Adrenal gland (tissue), 12 donors: ENCODE data around the gene NCOA1. TPM values are rescaled to one million over a fixed set of nuclear protein-coding genes. Genes with fewer than 3 reads are reported as not detected.

ENCODE experiments used
- DNase-seq, 7 donors: peaks; one replicate each; pipeline ENCODE4 v3.0.0-alpha.2; 2019 to 2020
- H3K27ac ChIP-seq, 5 donors: fragments of 200-600 bp; sonication (generic) in 4 of 5; 1 replicate in 3 of 5; 2 replicates in 2 of 5; pipeline versions ENCODE4 v1.5.1 to v1.8.0; 2016 to 2020; ENCODE audit warnings: mild to moderate bottlenecking in 1 of 5
- H3K27me3 ChIP-seq: fragments of 200-600 bp; 2 replicates; pipeline ENCODE4 v1.8.0; 2021
- H3K36me3 ChIP-seq, 2 donors: fragments of 200-600 bp; replicated peaks in 1 of 2; 1 replicate in 1 of 2; 2 replicates in 1 of 2; pipeline versions ENCODE4 v1.5.1 to v1.8.0; 2018 to 2022
- H3K4me1 ChIP-seq, 2 donors: fragments of 200-600 bp; replicated peaks in 1 of 2; 1 replicate in 1 of 2; 2 replicates in 1 of 2; pipeline versions ENCODE4 v1.5.1 to v1.8.0; 2018 to 2021
- H3K4me3 ChIP-seq, 4 donors: fragments of 200-600 bp; sonication (generic) in 3 of 4; one replicate each; pipeline ENCODE4 v1.5.1; 2016 to 2018
- H3K9me3 ChIP-seq, 3 donors: fragments of 200-600 bp; sonication (generic) in 1 of 3; replicated peaks in 1 of 3; 1 replicate in 2 of 3; 2 replicates in 1 of 3; pipeline versions ENCODE4 v1.5.1 to v1.8.0; 2016 to 2021
- CTCF ChIP-seq, 6 experiments: fragments of 450-650 bp in 4 of 6; fragments of 200-600 bp in 2 of 6; sonication (generic) in 1 of 6; IDR thresholded peaks; 1 replicate in 5 of 6; 2 replicates in 1 of 6; pipeline versions ENCODE4 v1.5.1 to v1.8.0; 2016 to 2021; ENCODE audit warnings: antibody characterized with exemption in 6 of 6, mild to moderate bottlenecking in 2 of 6, moderate library complexity in 1 of 6
- POLR2A ChIP-seq, 2 donors: fragments of 450-650 bp; IDR thresholded peaks; one replicate each; pipeline ENCODE4 v1.6.1; 2017; ENCODE audit warnings: antibody characterized with exemption in 2 of 2, mild to moderate bottlenecking in 2 of 2, moderate library complexity in 1 of 2
- WGBS, 4 donors: extraction: QIAGEN DNeasy Blood & Tissue Kit in 2 of 4; methylation state at CpG; one replicate each; pipeline versions ENCODE4 v1.1.5 to v1.1.7; 2013 to 2017; 5-methylcytosine and 5-hydroxymethylcytosine counted together
- intact Hi-C, 2 donors: fragments of 100-400 bp; cut with DNase I; formaldehyde crosslinking; loops; one replicate each; pipeline versions ENCODE4 v1.14.1 to v1.15.0; 2022 to 2023
- polyA plus RNA-seq, 3 donors: library from polyadenylated mRNA; stranded (reverse); fragments of 200-250 nt in 2 of 3; fragments of 350-450 nt in 1 of 3; fragmentation: Illumina TruSeq in 1 of 3; extraction: RNeasy Lipid Tissue Mini Kit (QIAGEN cat#74804) in 1 of 3; gene quantifications; one replicate each; pipeline ENCODE4 v1.2.3, GENCODE V29; 2013 to 2014
- small RNA-seq, 2 donors: library from RNA; depleted of rRNA; stranded (forward); fragments of <200 nt; gene quantifications; one replicate each; pipeline ENCODE3, GENCODE V24; 2016
- total RNA-seq, 9 donors: library from RNA; depleted of rRNA in 4 of 9; stranded (reverse); fragments of >200 nt in 4 of 9; fragments of 120-200 nt in 1 of 9; fragmentation: NEBNext Ultra II Directional in 1 of 9; extraction: Animal tissue kit (Norgen Biotek cat#: 25700) in 1 of 9; gene quantifications; one replicate each; pipeline versions ENCODE4 v1.1.0 to v1.2.4, GENCODE V29; 2013 to 2023
- donor health status: healthy with polysubstance abuse.
- donor health status: Bipolar disorder and iron deficiency.
- donor health status: DM: yes; HTN: yes; CAD: no.
- donor health status: DM: no; HTN: no; CAD: no.
- donor health status: DM: no; HTN: no; CAD: no.
- donor health status: DM: yes; HTN: yes; CAD: no.

The NCOA1 gene
- total and polyA plus RNA-seq, 12 donors: 13.6 to 85.5 (median 43.6) TPM

GRCh38 chr2:24819442-24820174 is 328.6 kb downstream of the NCOA1 start:
- H3K9me3 ChIP-seq: no peaks in the 10 kb centered on the region
- WGBS, 4 donors: 86 to 89% (median 88%) methylated on average over 16 to 21 of the region's 21 CpGs
- intact Hi-C loops: no loop called here
- peaks cover 8 to 20% of the 10 kb centered on the region in 2 donors for H3K4me1 ChIP-seq
- H3K4me3 ChIP-seq: no peak overlapping the region
- no peaks in the 10 kb centered on the region for H3K27me3 ChIP-seq
- peaks cover 0 to 33% of the 10 kb centered on the region in 2 donors for H3K36me3 ChIP-seq
- peak overlapping the region in 3 of 5 donors; percentile 25 to 78 (median 60) for H3K27ac ChIP-seq
- peak in 3 of 7 donors; percentile 13 to 36 (median 13) for DNase-seq
- no peak for TF ChIP-seq POLR2A (IDR thresholded peaks at IDR 0.05)
- TF ChIP-seq CTCF (IDR thresholded peaks at IDR 0.05): no peak

- H3K36me3 ChIP-seq: peaks cover 0 to 33% of the 10 kb centered on the region in 2 donors
- 96 to 100% (median 96%) methylated on average over 2 to 7 of the region's 7 CpGs for WGBS, 4 donors
- TF ChIP-seq POLR2A (IDR thresholded peaks at IDR 0.05) (no peak), CTCF (IDR thresholded peaks at IDR 0.05) (no peak)
- no peak overlapping the region for H3K27ac ChIP-seq
- no peak overlapping the region for H3K4me3 ChIP-seq
- no peaks in the 10 kb centered on the region for H3K9me3 ChIP-seq
- intact Hi-C loops: no loop called here
- H3K27me3 ChIP-seq: no peaks in the 10 kb centered on the region
- peaks cover 8 to 20% of the 10 kb centered on the region in 2 donors for H3K4me1 ChIP-seq
- DNase-seq: peak in 4 of 7 donors; percentile 1 to 35 (median 13)
These were observed 329.1 kb downstream of the NCOA1 start for GRCh38 chr2:24820175-24820513.

Small RNAs within 50 kb of the gene (small RNA-seq; reads per million reads assigned to genes)
- gene RNA5SP88 (0 reads per million in 2 donors), gene RNU6-936P (0 reads per million in 2 donors)

Other genes starting within 250 kb of the NCOA1 start
- 100 to 1,000 TPM in 1 of 9 donors, 10 to 100 TPM in 8; 35.1 to 108 (median 59.8) TPM for gene ITSN2, start 130.7 kb upstream of the NCOA1 start, total RNA-seq
- 10 to 100 TPM; 39.2 to 63.2 (median 39.3) TPM for gene ITSN2, start 130.7 kb upstream of the NCOA1 start, polyA plus RNA-seq